ENCODE data around the gene TEKT2.

TEKT2 gene

DNA sequence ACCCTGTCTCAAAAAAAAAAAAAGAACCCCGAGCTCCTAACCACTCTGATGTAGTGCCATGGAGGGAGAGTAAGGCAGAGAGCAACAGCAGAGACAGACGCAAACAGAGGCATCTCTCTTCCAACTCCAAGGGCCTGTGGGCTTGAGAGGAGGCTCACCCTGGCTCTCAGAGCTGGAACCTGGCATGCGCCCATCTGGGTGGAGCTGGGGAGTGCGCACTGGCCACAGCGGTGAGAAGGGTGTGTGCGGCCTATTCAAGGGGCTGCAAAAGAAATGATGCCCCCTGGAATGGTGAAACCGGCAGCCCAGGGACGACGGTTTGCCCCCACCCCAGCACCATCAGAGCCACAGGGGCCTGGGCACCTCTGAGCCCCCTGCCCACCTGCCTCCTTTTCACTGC lies 23.5 kb downstream of the TEKT2 start:
- DNase-seq = no peak

DNA sequence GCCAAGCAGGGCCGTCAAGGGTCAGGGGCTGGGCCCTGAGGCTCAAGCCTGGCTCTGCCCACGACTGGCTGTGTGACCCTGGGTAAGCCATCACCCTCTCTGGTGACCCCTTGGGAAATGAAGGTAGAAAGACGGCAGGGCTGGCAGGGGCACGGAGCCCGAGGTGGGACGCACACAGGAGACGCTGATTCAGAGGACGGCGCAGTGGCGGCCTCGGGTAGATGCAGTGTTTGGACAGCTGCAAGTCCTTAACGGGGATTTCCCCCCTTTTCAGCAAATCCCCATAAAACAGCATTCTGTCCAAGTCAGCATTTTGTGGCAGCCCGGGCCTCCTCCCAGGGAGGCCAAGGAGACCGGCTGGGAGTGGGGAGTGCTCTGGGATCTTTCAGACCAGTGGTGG lies 24.4 kb downstream of the TEKT2 start:
- no peak for DNase-seq

DNA sequence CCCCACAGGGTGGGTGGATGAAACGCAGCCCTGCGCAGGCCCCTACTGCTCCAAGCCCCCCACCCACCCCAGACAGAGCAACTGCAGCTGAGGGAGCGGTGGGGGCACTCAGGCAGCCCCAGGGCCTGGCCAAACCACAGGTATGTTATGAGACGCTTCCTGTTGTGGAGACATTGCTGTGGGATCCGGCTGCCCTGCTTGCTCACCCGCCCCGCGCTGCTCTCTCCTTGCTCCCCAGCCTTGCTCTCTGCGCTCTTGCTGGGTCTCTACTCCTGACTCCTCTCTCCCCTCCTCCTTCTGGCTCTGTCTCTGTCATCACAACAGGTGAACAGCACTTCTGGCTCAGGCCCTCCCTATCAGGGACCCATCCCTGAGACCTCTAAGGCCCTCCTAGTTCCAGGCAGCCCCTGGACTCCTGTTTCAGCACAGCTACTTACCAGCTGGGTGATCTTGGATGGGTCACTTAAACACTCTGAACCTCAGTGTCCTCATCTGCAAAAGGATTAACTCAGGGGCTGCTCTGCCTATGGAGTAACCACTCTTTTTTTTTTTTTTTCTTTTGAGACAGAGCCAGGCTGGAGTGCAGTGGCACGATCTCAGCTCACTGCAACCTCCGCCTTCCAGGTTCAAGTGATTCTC lies 25.3 kb downstream of the TEKT2 start:
- no peak for DNase-seq

DNA sequence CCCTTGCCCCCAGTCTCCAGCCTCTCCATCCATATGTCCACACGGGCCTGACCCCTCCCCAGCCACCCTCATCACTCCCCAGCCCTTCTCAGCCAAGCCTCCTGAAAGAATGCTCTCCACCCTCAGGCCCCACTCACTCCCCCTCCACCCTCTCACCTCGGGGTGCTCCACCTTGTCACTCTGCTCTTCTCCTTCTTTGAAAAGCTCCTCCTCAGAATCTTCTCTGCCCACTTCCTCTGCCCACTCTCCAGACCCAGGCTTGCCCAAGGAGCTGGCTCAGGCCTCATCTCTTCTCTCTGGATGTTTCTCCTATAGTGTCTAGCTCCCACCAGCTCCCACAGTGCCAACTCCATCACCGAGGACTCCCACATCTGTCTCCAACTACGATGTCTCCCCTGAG lies 27.3 kb downstream of the TEKT2 start:
- no peak for DNase-seq

DNA sequence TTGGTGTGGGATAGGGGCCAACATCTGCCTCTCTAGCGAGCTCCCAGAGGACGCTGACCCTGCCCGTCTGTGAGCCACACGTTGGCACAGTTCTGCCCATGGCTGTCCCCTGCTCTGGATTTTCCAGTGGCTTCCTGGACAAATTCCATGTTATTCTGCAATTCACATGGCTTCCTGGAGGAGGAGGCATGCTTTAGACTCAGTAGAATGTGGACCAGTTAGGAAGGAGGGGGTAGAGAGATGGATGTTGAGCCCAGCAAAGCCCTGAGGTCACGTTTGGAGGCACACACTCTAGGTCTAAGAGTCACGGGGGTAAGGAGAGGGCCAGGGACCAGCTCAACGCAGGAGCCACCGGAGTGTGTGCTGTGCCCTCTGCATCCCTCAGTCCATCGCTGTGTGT lies 28.9 kb downstream of the TEKT2 start:
- DNase-seq = no peak

DNA sequence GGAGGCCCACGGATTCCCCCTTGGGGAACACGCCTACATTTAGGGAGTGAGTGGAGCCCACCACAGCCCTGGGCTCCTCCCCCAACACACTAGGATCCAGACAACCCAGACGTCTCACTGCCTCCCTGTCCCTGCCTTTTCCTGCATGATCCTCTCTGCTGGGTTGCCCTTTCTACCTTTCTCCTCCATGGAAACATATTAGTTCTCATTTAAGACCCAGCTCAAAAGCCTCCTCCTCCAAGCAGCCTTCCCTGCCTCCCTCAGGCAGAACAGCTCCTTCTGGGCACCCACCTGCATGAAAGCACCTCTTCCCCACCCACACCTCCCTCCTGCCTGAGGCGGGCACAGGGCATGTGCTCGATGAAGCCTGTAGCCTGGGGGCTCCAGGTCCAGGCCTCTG lies 30.5 kb downstream of the TEKT2 start:
- no peak for DNase-seq

DNA sequence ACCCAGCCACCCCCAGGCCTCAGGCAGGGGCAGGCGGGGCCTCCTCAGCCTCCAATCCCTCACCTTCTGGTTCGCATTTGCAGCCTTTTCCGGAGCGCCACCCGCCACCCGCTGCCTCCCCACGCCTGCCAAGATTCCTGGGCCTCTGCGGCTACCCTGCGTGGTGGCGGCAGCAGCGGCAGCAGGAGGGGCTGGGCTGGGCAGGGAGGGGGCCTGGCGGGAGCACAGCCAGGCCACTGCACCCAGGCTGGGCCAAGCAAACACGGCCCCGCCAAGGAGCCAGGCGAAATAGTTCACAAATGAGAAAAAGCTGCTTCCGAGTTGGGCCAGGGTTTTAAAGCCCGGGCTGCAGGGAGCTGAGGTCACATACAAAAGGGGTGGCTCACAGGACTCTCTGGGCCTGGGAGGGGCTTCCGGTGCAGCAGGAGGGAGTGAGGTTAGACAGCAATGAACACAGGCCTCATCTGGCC lies 31.3 kb downstream of the TEKT2 start:
- no peak for DNase-seq

DNA sequence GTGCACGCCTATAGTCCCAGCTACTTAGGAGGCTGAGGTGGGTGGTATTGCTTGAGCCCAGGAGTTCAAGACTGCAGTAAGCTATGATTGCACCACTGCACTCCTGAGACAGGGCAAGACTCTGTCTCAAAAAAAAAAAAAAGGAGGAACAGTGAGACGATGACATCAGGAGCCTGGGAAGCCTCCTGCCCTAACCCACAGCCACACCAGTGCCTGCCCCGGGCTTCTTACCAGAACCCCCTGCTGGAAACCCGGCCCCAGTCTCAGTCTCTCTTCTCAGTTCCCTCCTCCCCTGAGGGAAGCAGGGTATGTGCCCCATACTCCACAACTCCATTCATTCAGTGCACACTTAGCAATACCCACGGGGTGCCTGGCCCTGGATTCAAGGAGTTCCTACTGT lies 32.0 kb downstream of the TEKT2 start:
- DNase-seq = peak; percentile 66 to 87 (median 85)

DNA sequence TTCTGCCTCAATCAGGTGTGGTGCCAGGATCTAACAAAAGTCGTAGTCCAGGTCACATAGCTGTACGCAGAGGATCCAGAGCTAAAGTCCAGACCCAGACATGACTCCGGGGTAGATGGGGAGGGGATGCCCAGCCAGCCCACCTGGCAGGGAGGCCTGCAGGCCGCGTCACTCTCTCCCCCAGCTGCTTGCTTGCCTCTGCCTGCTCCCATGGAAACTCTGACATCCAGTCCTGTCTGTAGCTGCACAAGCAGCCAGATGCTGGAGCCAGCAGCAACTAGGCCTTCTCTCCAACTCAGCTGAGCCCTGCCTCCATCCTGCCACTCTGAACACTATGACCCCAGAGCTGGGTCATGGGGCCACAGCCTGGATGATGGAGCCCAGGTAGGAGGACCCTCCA lies 33.0 kb downstream of the TEKT2 start:
- DNase-seq = no peak

DNA sequence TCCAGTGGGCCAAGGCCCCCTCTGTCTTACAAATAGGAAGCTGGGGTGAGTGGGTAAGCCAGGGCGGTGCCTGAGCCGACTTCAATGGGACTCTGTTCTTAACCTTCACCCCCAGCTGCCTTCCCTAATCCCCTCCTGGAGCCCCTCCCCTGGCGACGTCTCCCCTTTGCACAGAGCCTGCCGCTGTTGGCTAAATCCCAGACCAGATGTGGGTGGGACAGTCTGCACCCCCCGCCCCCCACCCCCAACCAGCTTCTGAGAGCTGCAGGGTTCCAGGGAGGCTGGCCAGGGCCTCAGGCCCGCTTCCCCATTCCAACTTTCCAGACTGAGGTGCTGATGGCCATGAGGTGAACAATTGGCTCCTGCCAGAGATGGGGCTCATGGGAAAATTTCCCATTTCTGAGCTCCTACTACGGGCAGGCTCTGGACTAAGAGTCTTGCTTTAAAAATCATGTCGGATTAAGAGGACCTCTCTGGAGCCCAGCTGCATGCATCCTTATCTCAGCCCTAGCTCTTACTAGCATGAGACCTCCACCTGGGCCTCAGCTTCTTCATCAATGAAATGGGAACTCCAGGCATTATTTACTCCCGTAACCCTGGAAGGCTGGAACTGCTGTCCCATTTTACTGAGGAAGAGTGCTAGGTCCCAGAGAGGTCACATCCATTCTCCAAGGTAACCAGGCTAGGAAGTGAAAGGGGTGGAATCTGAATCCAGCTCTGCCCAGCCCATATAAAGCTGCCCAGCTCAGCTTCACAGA lies 34.7 kb downstream of the TEKT2 start:
- DNase-seq = no peak

DNA sequence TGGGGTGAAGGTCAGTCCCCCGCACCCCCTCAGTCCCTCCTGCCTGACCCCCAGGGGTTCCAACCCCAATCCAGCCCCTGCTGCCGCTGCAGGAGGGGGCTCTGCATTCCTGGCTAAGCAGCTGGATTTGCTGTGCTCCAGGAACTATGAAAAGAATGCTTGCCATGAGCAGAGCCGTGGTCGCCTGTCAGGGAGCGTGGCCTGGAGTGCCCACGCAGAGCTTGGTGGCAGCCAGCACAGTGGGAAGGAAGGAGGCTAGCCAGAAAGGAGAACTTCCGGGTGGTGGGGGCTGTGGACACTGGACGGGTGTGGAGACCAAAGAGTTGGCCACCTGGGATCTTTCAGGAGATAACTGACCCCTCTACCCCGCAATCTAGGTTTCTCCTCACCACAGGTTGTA lies 35.6 kb downstream of the TEKT2 start:
- DNase-seq = peak; percentile 69 to 87 (median 82)

DNA sequence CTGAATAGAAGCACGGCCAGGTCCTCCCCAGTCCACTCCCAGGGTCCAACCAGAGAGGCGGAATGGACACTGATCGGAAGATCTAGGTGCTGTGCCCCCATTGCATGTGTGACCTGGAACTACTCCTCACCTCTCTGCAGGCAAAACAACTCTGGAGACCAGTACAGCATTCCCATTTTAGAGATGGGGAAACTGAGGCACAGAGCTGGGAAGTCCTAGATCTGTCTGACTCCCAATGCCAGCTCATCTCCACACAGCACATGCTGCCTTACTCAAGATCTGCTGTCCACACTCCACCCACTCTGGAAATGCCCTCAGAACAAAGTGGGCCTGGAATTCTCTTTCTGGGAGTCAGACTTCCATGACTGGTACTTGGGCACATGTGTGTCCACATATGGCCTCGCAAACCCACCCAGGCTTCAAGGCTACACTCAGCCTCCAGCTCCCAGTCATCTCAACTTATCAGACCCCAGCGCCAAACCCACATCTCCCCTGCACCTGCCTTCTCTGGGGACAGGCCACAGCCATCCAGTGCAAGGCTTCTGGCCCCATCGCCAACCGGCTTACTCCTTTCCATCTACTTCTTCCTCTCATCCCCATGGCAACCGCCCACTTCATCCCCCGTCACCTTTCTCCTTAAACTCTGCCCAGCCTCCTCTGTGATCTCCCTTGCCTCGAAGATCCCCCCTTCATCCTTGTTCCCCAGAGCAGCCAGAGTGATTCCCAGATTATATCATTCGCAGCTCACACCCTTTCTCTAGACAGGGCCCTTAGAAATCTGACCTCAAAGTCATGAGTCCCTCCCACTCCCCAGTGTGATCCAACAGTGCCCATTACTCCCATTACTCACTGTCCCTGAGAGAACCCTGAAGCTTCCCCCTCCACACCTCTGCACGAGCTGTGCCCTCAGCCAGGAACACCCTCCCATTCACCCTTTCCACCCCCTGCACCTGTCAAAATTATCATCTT lies 38.5 kb downstream of the TEKT2 start:
- peak in 3 of 4 experiments; percentile 74 to 82 (median 79) for DNase-seq

DNA sequence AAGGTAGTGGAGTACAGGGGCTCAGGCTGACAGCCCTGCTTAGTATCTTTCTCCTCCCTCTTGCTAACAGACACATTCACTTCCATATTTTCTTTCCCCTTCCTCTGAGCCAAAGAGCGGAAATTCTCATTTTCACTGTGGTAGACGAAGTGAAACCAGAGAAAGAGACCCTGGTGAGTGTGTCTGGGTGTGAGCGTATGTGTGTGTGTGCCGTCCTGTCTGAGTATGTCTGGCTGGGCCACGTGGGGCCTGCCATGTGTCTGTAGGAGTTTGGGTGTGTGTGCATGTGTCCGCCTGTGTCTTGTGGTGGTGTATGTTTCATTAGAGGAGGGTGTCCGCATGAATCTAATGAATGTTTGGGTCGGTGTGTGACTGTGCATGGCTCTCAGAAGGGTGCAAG lies 39.5 kb downstream of the TEKT2 start:
- DNase-seq = peak; percentile 86 to 93 (median 89)

DNA sequence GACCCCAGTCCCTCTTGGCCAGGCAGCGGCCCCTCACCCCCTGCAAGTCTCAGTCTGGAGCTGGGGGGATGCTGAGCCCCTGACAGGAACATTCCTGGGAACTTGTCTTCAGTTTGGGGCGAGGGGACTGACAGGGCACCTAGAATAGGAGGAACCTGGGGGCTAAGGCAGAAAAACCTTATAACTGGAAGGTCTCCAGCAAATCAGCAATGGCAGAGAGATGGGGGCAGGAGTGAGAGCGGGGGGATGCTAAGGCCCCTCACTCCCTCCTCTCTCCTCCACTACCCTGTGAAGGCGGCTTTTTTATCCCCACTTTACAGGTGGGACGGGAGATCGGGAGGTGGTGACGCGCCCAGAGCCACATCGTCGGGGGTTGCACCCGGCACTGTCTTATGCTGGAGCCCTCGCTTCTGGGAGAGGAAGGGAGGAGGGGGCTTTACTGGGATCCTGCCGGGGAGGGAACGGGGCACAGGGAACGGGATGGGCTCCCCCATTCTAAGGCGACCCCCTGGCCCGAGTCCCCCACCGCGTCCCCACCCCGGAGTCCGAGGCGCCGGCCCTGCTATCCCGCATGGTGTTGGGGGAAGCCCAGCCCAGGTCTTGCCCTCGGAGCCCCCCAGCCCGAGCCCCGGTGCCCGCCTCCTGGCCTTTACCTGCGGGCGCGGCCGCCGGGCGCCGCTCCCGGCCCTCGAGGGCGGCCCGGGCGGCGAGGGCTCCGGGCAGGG lies 40.7 kb downstream of the TEKT2 start:
- DNase-seq = no peak

DNA sequence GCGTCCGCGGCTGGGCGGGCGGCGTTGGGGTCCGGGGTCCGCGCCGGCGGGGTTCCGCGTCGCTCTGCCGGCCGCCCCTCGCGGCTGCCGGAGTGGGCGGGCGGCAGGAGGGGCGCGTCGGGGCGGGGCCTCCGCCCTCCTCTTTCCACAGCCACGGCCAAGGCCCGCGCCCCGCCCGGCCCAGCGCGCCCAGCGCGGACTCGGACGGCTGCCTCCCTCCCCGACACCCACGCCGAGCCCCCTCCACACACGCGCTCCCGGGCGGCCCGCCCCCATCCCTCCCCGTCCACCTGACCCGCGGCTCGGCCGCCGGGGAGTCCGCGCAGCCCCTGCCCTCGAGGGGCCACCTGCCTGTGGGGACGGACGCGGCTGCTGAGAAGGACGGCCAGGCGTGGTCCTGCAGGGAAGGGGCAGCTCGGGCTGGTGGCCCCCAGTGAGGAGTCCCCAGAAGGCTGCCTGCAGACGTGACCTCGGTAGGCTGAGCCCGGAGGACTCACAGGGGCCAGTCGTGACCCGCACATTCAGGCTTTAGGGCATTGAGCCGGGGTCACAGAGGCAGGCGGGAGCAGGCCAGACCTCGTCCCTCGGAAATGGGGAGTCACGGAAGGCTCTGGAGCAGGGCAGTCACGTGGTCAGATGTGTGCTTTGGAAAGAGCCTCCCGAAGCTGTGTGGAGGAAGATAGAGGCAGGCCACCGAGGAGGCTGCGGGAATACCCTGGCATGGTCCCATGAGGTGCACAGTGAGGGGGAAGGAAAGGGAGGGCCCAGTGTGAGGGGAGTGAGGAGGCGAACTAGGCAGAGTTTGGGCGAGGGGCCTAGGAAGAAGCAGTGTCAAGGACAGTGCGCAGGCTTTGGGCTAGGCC lies 41.5 kb downstream of the TEKT2 start, which contains the start of gene COL8A2:
Gene COL8A2, minus strand, starts transcription at position 94 of the 863 bp plus-strand sequence. CDS start 24,980 bp downstream, outside the sequence.
- DNase-seq = peak in 2 of 4 experiments; percentile 69 to 72

DNA sequence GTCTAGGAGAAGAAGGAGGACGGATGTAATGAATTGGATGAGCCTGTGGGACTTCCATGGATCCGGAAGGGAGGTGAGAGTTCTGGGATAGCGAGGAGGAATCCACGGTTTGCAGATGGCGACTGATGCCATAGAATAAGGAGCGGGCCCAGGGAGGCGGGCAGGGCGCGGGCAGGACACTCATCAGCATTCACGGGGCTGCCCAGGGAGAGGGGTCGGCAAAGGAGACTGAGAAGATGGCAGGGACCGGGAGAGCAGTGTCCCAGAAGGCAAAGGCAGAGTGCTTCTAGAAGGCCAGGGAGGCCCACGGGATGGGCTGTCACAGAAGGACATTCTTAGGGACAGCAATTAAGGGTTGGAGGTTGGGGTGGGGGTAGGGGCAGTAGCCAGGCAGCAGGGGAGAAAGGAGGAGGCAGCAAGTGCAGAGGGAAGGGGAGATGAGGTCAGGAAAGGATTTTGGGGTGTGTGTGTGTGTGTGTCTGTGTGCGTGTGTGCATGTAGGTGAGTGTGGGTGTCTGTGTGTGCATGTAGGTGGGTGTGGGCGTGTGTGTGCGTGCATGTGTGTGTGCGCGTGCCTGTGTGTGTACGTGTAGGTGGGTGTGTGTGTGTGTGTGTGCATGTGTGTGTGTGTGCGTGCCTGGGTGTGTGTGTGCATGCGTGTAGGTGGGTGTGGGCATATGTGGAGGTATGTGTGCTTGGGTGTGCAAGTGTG lies 42.3 kb downstream of the TEKT2 start:
- DNase-seq = no peak

DNA sequence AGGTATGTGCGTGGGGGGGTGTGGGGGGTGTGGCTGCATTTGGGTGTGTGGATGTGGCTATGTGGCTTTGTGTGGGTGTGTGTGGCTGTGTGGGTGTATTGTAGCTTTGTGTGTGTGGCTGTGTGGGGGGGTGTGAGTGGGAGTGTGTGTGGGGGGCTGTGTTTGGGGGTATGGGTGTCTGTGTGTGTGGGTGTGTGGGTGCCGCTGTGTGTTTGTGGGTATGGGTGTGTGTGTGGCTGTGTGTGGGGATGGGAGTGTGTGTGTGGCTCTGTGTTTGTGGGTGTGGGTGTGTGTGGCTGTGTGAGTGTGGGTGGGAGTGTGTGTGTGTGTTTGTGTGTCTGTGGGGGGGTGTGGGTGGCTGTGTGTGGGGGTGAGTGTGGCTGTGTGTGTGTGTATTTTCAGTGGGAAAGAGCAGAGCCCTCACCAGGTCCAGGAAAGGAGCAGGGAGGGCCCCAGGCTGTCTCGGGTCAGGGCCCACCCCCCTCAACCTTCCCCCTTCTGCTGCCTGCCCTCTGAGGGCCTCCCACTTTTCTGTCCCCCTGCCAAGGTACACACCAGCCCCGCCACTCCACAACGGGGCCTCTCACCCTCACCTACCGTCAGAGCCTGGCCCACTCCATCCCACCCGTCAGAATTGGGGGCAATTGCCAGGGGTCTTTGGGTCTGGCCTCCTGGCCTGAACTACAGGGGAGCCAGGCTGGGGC lies 43.1 kb downstream of the TEKT2 start:
- DNase-seq = no peak

DNA sequence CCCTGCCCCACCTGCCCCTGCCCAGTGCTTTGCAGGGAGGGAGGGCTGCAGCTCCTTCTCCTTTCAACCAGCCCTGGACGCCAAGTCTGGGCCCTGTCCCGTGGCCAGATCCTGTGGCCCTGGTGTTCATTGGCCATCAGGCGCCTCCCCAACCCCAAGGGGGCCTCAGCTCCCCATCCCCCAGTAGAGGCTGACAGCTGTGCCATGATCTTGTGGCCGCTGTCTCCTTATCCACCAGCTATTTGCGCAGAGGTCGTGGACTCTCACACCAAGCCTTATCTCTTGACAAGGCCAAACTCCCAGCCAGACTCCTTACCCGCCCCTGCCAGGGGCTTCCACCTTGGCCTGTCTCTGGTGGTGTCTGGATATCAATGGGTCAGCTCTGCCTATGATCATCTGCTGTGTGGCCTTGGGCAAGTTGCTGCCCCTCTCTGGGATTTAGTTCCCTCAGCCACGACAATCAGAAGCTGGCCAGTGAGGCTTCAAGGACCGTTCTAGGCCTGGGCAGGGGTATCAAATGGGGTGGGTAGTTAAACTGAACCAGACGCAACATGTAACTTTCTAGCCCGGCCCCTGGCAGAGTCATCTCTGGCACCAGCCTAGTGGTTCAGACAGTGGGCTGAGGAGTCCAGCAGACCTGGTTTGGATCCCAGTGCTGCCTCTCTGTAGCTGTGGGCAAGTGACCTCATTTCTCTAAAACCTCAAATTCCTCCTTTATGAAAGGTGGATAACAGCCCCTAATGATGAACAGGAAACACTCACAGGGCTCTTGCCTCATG lies 44.4 kb downstream of the TEKT2 start:
- DNase-seq = no peak

DNA sequence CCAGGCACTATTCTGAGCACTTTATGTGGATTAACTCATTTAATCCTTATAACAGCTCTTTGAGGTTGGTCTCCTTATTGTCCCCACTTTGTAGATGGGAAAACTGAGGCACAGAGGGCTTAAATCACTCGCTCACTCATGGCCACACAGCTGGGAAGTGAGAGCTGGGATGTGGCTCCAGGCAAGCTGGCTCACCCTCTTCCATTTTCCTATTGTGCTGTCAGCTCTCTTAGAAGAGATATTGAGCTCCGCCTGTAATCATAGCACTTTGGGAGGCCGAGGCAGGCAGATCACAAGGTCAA lies 45.0 kb downstream of the TEKT2 start:
- no peak for DNase-seq
